HT-29 (cell line): ENCODE measurements around the gene PPP2R3A. TPM values are rescaled to one million over a fixed set of nuclear protein-coding genes. Genes with fewer than 3 reads are reported as not detected.
"Not testable (repeated sequence)": the region's sequence is repeated elsewhere in the genome, so short reads cannot be mapped to it uniquely, and the experiment has no call there.

Source experiments
- DNase-seq: peaks from one replicate; pipeline ENCODE4 v3.0.0-alpha.2; 2015; ENCODE audit warnings: low spot score
- total RNA-seq: library from RNA; depleted of rRNA; stranded (reverse); fragments of >200 nt; shearing (Covaris generic); gene quantifications from 2 replicates; pipeline ENCODE4 v1.2.3, GENCODE V29; 2014

Gene PPP2R3A
- total RNA-seq, 1 experiment from 2014 or later, result 2.1 TPM

DNA sequence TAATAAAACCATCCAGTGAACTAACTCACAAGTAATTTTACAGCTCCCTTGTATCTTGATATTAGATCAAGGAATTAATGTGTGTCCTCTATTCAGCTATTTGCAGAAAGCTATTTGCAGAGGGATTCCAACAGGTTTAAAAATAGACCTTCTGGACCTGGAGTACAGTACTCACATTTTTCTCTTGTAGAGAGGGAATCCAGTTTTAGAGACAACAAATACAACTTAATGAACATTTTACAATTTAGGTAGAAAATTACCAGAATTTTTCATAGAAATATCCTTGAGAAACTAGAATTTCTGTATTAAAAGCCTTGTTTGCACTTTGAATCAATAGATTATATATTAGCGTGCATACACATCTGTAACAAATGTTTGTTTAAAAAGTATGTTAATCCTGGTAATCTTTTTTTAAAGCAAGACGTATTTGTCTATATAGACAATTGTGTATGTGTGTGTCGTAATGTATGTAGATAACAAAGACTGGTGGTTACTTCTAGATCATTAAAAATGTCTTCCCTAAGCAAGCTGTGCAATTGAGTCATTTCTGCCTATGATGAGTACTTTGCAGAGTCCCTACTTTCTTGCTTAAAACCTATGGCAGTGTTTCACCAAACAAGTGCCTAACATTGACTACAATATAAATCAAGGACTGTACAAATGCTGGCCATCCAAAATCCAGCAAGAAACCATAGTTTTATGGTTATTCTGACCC is 57.9 kb downstream of the PPP2R3A start:
- DNase-seq, result no peak

- DNase-seq, result no peak
These were observed 70.8 kb downstream of the PPP2R3A start for GRCh38 chr3:136036306-136036705.

DNA sequence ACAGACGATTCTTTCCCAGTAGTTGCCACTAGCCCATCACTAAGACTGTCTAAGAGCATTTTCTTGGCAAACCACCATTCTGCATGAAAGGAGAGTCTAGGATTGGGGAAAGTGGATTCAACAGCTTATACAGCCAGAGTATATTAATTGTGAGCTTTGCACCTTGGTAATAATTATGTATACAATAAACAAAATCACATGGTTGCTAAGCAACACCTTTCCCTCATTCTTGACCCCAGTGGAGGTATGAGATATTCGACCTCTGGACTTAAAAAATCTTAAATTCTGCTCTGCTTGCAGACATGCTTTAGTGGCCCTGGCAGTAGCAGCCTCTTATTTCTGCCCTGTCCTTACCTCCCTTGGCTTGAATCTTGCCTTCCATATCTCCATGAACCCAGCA is 73.1 kb downstream of the PPP2R3A start:
- no peak for DNase-seq

- peak; percentile 84 for DNase-seq
These were observed 77.2 kb downstream of the PPP2R3A start for GRCh38 chr3:136042608-136043221.

DNA sequence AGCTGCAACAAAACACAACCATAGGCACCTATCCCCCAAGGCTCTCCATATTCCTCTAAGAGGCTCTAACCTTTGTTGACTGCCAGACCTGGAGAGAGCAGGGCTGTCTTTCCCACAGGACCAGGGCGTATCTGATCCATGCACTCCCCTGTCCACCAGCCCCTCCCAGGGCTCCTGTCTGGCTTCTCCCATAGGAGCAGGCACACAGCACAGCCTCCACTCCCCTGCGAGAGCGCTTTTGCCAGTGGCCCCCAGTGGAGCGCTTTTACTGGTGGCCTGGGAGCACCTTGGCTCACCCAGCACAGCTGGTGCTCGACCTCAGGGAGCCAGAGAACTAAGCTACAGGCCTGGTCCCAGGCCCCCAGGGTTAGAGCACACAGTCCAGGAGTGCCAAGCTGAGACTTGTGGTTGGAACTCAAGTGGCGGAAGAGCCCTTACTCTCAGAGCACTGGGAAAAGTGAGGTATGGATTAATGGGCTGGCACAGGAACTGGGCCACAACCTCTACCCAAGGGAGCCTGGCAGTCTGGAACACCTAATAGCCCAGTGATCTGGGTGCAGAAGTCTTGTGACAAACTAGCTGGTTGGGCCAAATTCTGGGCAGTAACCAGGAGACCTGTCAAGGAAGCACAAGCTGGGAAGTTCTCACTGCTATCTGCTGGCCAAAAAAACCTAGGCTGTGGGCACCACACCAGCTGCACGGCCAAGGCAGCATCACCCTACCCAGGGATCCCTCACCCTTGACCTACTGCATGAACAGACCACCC is 79.6 kb downstream of the PPP2R3A start:
- no peak for DNase-seq

- DNase-seq, result no peak
These were observed 82.5 kb downstream of the PPP2R3A start for GRCh38 chr3:136048068-136048467.

DNA sequence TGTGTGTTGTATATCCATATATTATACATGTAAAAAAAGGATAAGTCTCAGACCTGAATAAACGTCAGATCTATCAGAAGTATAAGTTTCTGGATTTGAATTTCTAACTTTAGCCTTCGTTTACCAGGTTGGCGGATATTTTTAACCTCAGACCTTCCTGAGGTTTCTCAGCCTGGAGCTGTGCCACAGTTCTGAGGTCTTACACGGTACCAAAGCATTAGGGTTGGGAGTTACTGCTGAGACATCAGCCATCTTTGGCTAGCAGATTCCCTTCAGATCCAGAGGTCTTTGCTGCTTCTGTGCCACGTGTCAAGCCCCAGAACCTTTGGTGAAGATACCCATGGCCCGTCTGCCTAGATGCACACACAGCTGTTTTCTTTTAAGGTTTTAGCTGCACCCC is 84.7 kb downstream of the PPP2R3A start:
- DNase-seq, result no peak

- no peak for DNase-seq
These were observed 90.0 kb downstream of the PPP2R3A start for GRCh38 chr3:136055491-136055890.

- DNase-seq, result no peak
These were observed 101.7 kb downstream of the PPP2R3A start for GRCh38 chr3:136067211-136067610.

DNA sequence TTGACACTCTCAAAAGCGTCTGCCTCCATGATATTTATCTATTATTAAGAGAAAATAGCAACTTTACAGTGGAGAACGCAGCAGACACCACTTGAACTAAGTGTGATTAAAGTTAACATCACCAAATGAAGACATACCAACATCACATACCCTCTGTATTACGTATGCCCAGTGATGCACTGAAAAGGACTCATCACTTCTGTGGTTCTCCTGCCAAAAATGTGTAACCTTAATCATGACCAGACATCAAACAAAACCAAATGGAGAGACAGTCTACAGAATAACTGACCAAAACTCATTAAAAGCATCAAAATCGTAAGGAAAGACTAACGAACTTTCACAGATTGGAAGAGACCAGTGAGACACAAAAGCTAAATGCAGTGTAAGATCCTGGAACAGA is 103.2 kb downstream of the PPP2R3A start:
- DNase-seq, result no peak

DNA sequence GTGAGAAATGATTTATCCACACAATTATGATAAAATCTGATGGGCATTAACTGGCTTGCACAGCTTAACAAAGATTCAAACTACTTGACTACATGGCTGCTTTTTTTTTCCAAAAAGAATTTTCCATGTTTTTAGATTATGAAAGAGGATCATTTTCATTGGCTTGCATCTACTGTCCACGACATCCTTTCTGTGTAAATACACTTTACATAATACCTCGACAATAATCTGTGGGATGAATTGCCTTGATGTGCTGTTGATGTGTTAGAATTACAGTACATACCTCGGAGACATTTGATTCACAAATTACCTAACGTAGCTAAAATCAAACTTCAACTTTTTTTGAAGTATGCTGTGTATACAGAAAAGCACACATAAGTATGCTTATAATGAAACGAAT is 104.4 kb downstream of the PPP2R3A start:
- no peak for DNase-seq

GRCh38 chr3:136070334-136070733 is 104.8 kb downstream of the PPP2R3A start:
- no peak for DNase-seq

DNA sequence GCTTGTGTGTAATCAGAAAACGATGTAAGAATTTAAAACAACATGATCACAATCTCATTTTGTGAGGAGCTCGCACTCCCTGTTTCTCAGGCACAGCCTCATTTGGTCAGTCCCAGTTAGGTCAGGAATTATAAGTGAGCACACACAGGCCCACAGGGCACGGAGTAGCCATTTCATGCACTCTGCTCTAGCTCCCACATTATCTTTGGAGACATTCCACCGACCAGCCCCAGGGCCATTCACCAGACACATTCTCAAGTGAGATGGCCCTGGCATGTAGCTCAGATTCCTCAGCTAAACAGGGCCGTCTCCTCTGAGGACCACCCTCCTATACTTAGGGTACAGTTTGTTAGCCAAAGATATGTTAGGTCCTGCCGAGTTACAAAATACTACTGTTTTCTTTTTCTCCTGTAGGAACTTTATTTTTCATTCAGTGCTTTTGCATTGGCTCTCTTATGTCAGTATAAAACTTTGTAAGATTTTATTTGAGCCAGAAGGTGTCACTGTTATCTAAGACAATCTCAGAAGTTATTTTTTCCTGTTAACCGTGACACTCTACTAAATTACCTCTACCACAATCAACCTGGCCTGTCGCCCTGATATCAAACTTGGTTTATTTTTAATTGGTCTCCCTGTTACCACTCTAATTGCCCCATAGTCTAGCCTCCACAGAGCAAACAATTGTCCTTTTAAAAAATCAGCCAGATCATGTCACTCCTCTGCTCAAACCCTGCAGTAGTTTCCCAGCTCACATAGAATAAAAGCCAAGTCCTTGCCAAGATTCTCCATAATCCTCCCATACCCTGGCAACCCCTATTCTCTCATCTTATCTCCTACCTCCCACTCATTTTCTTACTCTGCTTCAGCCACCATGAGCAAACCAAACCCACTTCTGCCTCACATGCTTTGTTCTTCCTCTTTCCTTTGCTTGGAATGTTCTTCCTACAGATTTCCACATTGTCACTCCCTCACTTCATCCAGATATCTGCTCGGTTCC is 105.7 kb downstream of the PPP2R3A start:
- DNase-seq, result peak; percentile 22

DNA sequence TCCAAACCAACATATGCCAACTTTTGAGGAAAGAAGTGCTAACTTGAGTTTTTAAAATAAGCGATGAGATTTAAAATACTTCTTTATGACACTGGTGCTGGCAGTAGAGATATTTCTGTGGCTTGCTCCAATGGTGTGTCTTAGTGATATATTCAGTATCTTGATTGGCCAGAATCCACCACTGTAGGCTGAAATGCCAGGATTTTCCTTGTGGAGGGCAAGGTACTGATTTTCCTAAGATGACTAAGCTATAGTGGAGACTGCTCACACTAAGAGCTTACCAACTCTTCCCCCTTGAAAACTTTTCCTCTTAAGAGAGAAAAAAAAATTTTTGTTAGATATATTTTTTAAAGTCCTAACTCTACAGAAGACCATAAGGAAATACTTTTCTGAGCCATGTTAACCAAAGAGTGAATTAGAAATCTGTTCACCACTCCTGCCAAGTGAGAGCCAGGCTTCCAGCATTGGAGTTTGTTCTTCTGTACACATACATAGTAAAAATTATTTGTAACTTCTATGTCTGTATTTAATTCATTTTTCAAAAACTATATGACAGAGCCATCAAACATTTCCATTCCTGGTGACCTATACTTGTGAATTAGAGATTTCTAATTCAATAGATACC is 109.1 kb downstream of the PPP2R3A start:
- no peak for DNase-seq

GRCh38 chr3:136075218-136075808 is 109.8 kb downstream of the PPP2R3A start:
- peak; percentile 91 for DNase-seq

DNA sequence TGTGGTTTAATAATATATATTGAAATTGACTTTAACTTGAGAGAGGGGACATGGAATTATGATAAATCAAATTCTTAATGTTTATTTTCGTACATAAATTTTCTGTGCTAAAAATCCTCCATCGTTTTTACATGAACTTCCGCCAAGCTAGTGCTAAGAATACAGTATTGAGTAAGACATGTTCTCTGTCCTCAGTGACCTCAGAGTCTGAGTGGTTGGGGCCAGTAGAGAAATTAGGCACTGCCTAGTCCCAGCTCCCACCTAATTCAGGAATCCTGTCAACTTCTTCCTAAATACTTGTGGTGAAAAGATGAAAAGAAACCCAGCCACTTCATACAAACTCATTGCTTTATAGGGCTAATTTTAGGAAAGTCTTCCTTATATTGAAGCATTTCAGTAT is 110.3 kb downstream of the PPP2R3A start:
- no peak for DNase-seq

DNA sequence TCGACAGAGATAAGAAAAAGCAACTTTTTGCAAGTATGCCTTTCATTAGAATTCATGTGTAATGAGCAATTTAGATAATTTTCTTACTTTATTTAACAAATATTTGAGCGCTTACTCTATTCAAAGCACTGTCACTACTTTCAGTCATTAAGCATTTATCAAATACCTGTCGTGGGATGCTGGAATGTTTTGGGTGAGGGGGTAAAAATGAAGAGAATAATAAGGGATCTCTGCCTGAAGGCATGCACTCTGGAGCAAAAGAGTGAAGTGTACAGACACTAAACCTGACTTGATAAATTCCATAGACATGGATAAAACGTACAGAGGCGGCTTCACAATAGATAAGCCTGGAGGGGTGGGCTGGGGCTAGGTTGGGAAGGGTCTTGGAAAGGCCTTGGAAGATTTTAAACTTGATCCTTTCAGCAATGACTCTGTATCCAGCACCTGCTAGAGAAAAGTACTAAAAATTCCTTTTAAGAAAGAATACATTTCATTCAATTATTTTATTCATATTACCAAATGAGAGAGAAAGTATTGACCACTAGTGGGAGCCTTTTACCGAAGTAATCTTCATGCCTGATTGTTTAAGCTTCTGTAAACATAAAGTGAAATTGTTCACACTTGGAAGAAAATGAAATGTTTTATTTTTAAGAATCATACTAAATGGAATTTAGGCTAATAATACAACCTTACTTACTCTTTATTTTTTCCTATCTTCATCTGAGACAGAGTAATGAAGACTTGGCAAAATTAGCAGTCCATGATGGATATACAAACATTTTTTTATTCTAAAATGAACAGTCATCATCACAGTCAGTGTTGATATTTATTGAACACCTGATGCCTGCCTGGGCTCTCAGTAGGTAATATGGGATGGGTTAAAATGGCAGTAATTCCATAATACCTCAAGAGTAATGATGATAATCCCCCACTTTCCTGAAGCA is 113.2 kb downstream of the PPP2R3A start:
- peak; percentile 62 for DNase-seq

- not testable (repeated sequence) for DNase-seq
These were observed 118.3 kb downstream of the PPP2R3A start for GRCh38 chr3:136083641-136084382.

DNA sequence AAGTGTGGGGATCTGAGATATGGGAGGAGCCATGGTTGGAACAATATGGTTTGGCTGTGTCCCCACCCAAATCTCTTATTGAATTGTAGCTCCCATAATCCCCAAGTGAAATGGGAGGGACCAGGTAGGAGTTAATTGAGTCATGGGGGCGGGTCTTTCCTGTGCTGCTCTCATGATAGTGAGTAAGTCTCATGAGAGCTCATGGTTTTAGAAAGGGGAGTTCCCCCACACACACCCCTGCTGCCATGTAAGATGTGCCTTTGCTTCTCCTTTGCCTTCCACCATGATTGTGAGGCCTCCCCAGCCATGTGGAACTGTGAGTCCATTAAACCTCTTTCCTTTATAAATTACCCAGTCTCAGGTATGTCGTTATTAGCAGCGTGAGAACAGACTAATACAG is 119.5 kb downstream of the PPP2R3A start:
- not testable (repeated sequence) for DNase-seq
